MM.1S (cell line): Measurements from ENCODE around the gene TM4SF20.

ENCODE experiments used
- DNase-seq: peaks from one replicate; pipeline ENCODE4 v3.0.0-alpha.2; 2015
- H2AFZ ChIP-seq: fragments of 300-600 bp; sonication (generic); 2 replicates; pipeline ENCODE4 v1.6.0; 2016; ENCODE audit warnings: antibody characterized with exemption, low read length
- H3F3A ChIP-seq: fragments of 300-600 bp; sonication (generic); 2 replicates; pipeline ENCODE4 v1.6.1; 2016; ENCODE audit warnings: mild to moderate bottlenecking, antibody characterized with exemption, low read length, moderate library complexity, mixed read lengths; ENCODE audit not compliant: insufficient read depth
- H3K27ac ChIP-seq: fragments of 300-600 bp; sonication (generic); 2 replicates; pipeline ENCODE4 v1.5.1; 2016; ENCODE audit warnings: mild to moderate bottlenecking, low read length
- H3K27me3 ChIP-seq: fragments of 300-600 bp; sonication (generic); replicated peaks from 2 replicates; pipeline ENCODE4 v1.6.0; 2016; ENCODE audit warnings: low read length; ENCODE audit not compliant: insufficient read depth
- H3K36me3 ChIP-seq: fragments of 300-600 bp; sonication (generic); replicated peaks from 2 replicates; pipeline ENCODE4 v1.6.1; 2016; ENCODE audit warnings: mild to moderate bottlenecking, low read length, mixed read lengths; ENCODE audit not compliant: insufficient read depth
- H3K4me1 ChIP-seq: fragments of 300-600 bp; sonication (generic); 2 replicates; pipeline ENCODE4 v1.6.1; 2016; ENCODE audit warnings: low read length, mixed read lengths
- H3K4me2 ChIP-seq: fragments of 300-600 bp; sonication (generic); 2 replicates; pipeline ENCODE4 v1.6.0; 2016; ENCODE audit warnings: low read depth, low read length
- H3K4me3 ChIP-seq: fragments of 300-600 bp; sonication (generic); 2 replicates; pipeline ENCODE4 v1.5.1; 2016; ENCODE audit warnings: low read length, mixed read lengths
- H3K79me2 ChIP-seq: fragments of 300-600 bp; sonication (generic); 2 replicates; pipeline ENCODE4 v1.6.1; 2016; ENCODE audit warnings: mixed run types, low read length, mixed read lengths
- H3K9ac ChIP-seq: fragments of 300-600 bp; sonication (generic); 2 replicates; pipeline ENCODE4 v1.6.1; 2016; ENCODE audit warnings: low read length, mixed read lengths
- H3K9me2 ChIP-seq: fragments of 300-600 bp; sonication (generic); replicated peaks from 2 replicates; pipeline ENCODE4 v1.6.1; 2016; ENCODE audit warnings: mild to moderate bottlenecking, low read length, mixed read lengths; ENCODE audit not compliant: insufficient read depth
- H3K9me3 ChIP-seq: fragments of 300-600 bp; sonication (generic); replicated peaks from 2 replicates; pipeline ENCODE4 v1.6.1; 2016; ENCODE audit warnings: mild to moderate bottlenecking, low read length, mixed read lengths; ENCODE audit not compliant: insufficient read depth
- H4K20me1 ChIP-seq: fragments of 300-600 bp; sonication (generic); 2 replicates; pipeline ENCODE4 v1.6.1; 2016; ENCODE audit warnings: mild to moderate bottlenecking, low read length, moderate library complexity, mixed read lengths; ENCODE audit not compliant: insufficient read depth
- CTCF ChIP-seq: fragments of 300-600 bp; sonication (generic); IDR thresholded peaks from 2 replicates; pipeline ENCODE4 v1.5.1; 2016; ENCODE audit warnings: antibody characterized with exemption, low read length, mixed read lengths
- EZH2 ChIP-seq: fragments of 300-600 bp; sonication (generic); optimal IDR thresholded peaks from 2 replicates; pipeline ENCODE3; 2017; ENCODE audit warnings: low read depth, mild to moderate bottlenecking, antibody characterized with exemption, low read length, mixed read lengths
- EZH2phosphoT487 ChIP-seq: fragments of 300-600 bp; sonication (generic); IDR thresholded peaks from 2 replicates; pipeline ENCODE4 v1.6.1; 2018; ENCODE audit warnings: antibody characterized with exemption, low read length

The TM4SF20 gene

GRCh38 chr2:227414846-227415245, 35.7 kb upstream of the TM4SF20 start:
- Histone ChIP-seq H2AFZ (no peak overlapping the region), H3K27ac (0 out of 2 replicates have a peak overlapping the region, but pooled peaks have one; percentile 8), H4K20me1 (no peaks in the 10 kb centered on the region), H3K4me1 (peaks cover 40% of the 10 kb centered on the region), H3K4me3 (no peak overlapping the region), H3K9ac (no peak overlapping the region), H3K9me3 (no peaks in the 10 kb centered on the region), H3K36me3 (no peaks in the 10 kb centered on the region), H3K9me2 (no peaks in the 10 kb centered on the region), H3K79me2 (no peaks in the 10 kb centered on the region), H3F3A (peaks cover 23% of the 10 kb centered on the region), H3K4me2 (0 out of 2 replicates have a peak overlapping the region, but pooled peaks have one; percentile 8), H3K27me3 (no peaks in the 10 kb centered on the region)
- no peak for DNase-seq
- TF ChIP-seq CTCF (no peak), EZH2phosphoT487 (no peak), EZH2 (no peak)

GRCh38 chr2:227413371-227413770, 34.3 kb upstream of the TM4SF20 start:
- peaks cover 23% of the 10 kb centered on the region for H3F3A ChIP-seq
- H3K4me1 ChIP-seq = peaks cover 40% of the 10 kb centered on the region
- no peaks in the 10 kb centered on the region for H3K27me3 ChIP-seq
- no peaks in the 10 kb centered on the region for H3K79me2 ChIP-seq
- H3K4me3 ChIP-seq = no peak overlapping the region
- TF ChIP-seq CTCF = no peak
- TF ChIP-seq EZH2phosphoT487 = no peak
- no peak for TF ChIP-seq EZH2
- H3K36me3 ChIP-seq = no peaks in the 10 kb centered on the region
- H3K27ac ChIP-seq = no peak overlapping the region
- no peaks in the 10 kb centered on the region for H3K9me2 ChIP-seq
- H2AFZ ChIP-seq = no peak overlapping the region
- no peaks in the 10 kb centered on the region for H4K20me1 ChIP-seq
- DNase-seq = no peak
- H3K9ac ChIP-seq = no peak overlapping the region
- no peak overlapping the region for H3K4me2 ChIP-seq
- no peaks in the 10 kb centered on the region for H3K9me3 ChIP-seq

GRCh38 chr2:227412877-227413276, 33.8 kb upstream of the TM4SF20 start:
- no peaks in the 10 kb centered on the region for H4K20me1 ChIP-seq
- peaks cover 23% of the 10 kb centered on the region for H3F3A ChIP-seq
- no peak overlapping the region for H3K4me3 ChIP-seq
- no peaks in the 10 kb centered on the region for H3K27me3 ChIP-seq
- no peak overlapping the region for H3K9ac ChIP-seq
- TF ChIP-seq EZH2phosphoT487 (no peak), EZH2 (no peak), CTCF (no peak)
- peaks cover 40% of the 10 kb centered on the region for H3K4me1 ChIP-seq
- no peak for DNase-seq
- H3K9me2 ChIP-seq = no peaks in the 10 kb centered on the region
- peak overlapping the region; percentile 96; the same call in 1 of the 2 replicates for H3K27ac ChIP-seq
- no peak overlapping the region for H2AFZ ChIP-seq
- no peaks in the 10 kb centered on the region for H3K79me2 ChIP-seq
- no peaks in the 10 kb centered on the region for H3K9me3 ChIP-seq
- H3K36me3 ChIP-seq = no peaks in the 10 kb centered on the region
- no peak overlapping the region for H3K4me2 ChIP-seq
